Mammary epithelial cell (primary cell): ENCODE measurements around the gene TRIM63.

Experiments used
- EZH2 ChIP-seq: IDR thresholded peaks from 2 replicates; pipeline ENCODE4 v1.6.1; 2012; ENCODE audit warnings: low read length, inconsistent platforms, borderline replicate concordance
- TF ChIP-seq, protein P1 (sequence below), 2 donors: IDR thresholded peaks in 1 of 2; conservative IDR thresholded peaks in 1 of 2; 2 replicates each; pipeline ENCODE4 v1.5.1; 2011 to 2012; ENCODE audit warnings: inconsistent platforms in 2 of 2, low read length in 2 of 2, mild to moderate bottlenecking in 2 of 2, control low read depth in 1 of 2, low read depth in 1 of 2; ENCODE audit not compliant: insufficient read depth in 1 of 2; ENCODE audit errors: extremely low read depth in 1 of 2

DNA sequence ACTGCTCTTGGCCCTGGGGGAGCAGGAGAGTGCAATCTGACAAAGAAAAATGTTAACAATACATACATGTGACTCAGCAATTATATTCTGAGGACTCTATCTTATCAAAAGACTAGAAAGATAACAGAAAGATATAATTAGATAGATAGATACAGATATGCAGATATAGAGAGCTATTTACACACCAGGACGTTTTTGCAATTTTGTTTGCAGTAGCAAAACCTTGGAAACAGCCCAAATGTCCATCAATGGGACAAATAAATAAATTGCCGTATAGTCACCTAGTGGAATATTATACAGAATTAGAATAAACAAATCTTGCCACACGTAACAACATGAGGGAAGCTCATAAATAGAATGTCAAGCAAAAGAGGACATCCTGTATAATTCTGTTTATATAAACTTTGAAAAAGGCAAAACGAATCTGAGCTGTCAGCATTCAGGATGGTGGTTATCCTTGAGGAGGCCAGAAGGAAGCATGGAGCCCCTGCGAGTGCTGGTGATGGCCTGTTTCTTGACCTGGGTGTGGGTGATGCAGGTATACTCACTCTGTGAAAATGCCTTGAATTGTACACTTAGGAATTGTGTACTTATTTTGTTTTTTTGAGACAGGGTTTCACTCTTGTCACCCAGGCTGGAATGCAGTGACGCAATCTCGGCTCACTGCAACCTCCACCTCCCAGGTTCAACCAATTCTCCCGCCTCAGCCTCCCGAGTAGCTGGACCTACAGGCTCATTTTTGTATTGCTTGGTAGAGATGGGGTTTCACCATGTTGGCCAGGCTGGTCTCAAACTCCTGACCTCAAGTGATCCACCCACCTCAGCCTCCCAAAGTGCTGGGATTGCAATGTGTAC is 12.8 kb upstream of the TRIM63 start:
- TF ChIP-seq, protein P1, sequence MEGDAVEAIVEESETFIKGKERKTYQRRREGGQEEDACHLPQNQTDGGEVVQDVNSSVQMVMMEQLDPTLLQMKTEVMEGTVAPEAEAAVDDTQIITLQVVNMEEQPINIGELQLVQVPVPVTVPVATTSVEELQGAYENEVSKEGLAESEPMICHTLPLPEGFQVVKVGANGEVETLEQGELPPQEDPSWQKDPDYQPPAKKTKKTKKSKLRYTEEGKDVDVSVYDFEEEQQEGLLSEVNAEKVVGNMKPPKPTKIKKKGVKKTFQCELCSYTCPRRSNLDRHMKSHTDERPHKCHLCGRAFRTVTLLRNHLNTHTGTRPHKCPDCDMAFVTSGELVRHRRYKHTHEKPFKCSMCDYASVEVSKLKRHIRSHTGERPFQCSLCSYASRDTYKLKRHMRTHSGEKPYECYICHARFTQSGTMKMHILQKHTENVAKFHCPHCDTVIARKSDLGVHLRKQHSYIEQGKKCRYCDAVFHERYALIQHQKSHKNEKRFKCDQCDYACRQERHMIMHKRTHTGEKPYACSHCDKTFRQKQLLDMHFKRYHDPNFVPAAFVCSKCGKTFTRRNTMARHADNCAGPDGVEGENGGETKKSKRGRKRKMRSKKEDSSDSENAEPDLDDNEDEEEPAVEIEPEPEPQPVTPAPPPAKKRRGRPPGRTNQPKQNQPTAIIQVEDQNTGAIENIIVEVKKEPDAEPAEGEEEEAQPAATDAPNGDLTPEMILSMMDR (conservative IDR thresholded peaks at IDR 0.05 in 1 of 2, IDR thresholded peaks at IDR 0.05 in 1 of 2; ENCODE audit: extremely low read depth in 1 of 2, insufficient read depth in 1 of 2, low read depth in 1 of 2, low read length in 2 of 2), result no peak
- TF ChIP-seq EZH2, result no peak
